ENCODE measurements around the gene RAB3C.

- TF ChIP-seq CTCF (IDR thresholded peaks at IDR 0.05) (no peak), POLR2A (IDR thresholded peaks at IDR 0.05) (no peak)
Measured at GRCh38 chr5:58842852-58843251, 260.0 kb downstream of the RAB3C start.

Measured in body of pancreas (tissue), 4 donors.